Colon (tissue), 2 donors: ENCODE measurements around the gene SCNN1A.

Source experiments
- FAIRE-seq: peaks from 2 replicates; lab custom pipeline; 2012; peaks lifted over from hg19 to GRCh38; lab: Jason Lieb, UNC
- donor health status: control.
- donor health status: control.

Gene SCNN1A

GRCh38 chr12:6368906-6369525, 6.3 kb downstream of the SCNN1A start:
- no peak for FAIRE-seq

DNA sequence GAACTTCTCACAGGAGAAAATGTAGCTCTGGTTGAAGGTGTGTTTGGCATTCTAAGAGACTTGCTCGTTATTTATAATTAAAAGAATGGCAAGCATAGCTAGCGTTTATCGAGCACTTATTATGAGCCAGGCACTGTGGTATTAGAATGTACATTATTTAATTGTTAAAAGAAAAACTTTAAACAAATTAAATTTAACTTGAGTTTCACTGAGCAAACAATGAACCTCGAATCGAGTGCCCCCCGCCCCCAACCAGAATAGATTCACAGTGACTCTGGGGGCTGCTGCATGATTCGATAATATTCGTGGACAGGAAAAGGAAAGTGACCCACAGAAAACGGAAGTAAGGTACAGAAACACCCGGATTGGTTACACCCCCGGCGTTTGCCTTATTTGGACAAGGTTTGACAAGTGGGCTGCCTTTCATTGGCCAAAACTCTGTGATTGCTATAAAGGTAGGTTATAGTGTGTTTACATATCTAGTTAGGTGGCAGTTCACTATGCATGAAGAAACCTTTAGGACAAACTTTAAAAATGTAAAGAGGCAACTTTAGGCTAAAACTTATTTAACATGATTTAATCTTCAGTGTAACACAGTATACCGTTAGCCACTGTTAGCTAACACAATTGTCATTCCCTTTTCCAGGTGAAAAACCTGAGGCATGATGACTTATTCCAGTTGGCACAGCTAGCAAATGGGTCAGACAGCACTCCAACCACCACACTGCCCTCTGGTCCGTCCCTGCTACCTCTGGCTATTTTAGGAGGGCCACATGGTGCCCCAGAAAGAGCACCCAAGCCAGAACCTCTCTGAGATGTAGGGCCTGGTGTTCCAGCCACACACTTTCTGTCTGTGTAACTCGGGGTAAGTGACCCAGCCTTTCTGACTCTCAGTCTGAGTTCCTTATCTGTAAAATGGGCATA, 7.1 kb downstream of the SCNN1A start:
- no peak for FAIRE-seq

DNA sequence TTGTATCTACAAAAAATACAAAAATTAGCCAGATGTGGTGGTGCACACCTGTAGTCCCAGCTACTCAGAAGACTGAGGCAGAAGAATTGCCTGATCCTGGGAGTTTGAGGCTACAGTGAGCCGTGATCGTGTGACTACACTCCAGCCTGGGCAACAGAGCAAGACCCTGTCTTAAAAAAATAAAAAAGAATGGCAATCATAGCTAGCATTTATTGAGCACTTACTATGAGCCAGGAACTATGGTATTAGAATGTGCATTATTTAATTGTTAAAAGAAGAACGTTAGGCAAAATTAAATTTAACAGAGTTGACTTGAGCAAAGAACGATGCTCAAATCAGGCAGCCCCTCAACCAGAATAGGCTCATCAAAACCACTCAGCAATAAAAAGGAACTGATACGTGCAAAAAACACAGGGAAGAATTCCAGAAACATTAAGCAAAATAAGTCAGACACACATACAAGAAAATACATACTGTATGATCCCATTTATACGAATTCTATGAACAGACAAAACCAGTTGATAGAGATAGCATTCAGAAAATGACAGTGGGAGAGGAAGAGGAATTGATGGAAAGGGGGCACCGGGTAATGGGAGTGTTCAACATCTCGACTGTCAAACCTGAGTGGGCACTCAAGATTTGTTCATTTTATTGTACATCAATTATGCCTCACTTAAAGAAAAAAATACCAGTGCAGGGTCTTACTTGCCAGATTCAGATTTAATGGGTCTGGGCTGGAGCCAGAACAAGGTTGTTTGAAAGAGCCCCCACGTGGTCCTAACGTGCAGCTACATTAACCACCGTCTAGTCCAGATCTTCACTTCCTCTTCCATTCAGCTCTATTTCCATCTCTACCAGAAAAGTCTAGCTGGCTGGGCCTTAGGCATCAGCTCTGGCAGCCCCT, 8.0 kb downstream of the SCNN1A start:
- FAIRE-seq = no peak

DNA sequence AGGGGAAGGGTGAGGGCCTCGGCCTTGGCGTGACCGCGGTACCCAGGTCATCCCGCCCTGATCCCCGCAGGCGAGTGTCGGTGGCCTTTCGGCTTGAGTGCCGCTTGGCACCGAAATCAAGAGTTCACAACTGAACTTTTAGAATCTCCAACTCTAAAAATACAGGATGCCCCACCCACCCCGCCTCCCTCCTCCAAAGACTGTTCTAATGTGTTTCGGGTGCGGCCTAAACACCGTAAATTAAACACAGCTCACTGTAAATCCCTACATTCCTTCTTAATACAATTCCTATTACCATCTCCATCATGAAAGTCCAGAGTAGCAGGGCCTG, 11.4 kb downstream of the SCNN1A start:
- FAIRE-seq = no peak

DNA sequence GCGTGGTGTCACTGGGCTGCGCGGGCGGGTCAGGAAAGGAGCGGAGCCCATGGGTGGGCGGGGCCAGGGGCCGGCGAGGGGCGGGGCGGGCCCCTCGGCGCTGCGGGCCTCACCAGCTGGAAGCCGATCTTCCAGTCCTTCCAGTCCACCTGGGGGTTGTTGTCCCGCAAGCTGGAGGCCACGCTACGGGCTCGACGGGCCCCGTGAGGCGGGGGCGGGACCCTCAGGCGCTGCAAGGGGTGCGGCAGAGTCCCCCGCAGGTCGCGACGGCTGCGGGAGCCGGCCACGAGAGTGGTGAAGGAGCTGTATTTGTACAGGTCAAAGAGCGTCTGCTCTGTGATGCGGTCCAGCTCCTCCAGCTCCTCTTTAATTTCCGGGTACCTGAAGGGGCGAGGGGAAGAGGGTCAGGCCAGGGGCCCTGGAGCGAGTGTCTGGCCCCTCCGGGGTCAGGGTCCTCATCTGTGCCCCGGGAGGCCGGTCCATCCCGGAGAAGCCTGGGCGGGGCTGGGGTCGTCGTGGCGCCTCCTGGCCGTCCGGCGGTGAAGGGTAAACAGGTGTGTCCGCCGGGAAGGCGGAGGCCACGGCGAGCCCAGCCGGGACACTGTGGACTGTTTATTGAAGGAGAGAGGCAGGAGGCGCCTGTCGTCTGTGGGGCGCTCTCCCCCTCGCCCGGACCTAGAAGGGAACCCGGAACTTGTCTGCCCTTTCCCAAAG, 11.9 kb downstream of the SCNN1A start:
- FAIRE-seq = no peak

DNA sequence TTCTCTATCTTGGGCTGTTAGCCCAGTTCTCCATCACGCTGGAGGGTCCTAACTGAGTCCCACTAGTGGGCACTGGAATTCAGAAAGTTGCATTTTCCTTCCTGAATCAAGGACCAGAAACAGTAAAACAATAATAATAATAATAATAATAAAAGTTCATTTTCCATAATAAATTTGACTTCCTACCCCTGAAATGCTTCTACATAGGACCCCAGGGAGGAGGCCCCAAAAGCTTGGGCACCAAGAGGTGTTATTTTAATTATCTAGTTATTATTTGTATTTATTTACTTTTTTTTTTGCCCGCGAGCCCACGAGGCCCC, 12.4 kb downstream of the SCNN1A start:
- FAIRE-seq = no peak

GRCh38 chr12:6362403-6362802, 13.0 kb downstream of the SCNN1A start:
- no peak for FAIRE-seq

DNA sequence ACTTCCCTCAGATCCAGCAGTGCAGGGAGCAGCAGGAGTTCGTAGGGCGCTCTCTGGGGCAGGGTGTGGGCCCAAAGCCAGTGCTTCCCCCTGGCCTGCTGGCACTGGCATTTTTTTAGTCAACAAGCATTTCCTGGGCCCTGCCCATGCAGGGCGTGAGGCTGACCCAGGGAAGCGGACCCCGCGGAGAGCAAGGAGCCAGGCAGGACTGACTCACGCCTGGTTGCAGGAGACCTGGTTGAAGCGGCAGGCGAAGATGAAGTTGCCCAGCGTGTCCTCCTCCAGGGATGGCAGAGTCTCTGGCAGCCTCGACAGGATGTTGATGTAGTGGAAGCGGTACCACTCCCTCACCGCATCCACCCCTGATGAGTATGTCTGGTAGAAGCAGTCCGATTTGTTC, 13.5 kb downstream of the SCNN1A start:
- no peak for FAIRE-seq

DNA sequence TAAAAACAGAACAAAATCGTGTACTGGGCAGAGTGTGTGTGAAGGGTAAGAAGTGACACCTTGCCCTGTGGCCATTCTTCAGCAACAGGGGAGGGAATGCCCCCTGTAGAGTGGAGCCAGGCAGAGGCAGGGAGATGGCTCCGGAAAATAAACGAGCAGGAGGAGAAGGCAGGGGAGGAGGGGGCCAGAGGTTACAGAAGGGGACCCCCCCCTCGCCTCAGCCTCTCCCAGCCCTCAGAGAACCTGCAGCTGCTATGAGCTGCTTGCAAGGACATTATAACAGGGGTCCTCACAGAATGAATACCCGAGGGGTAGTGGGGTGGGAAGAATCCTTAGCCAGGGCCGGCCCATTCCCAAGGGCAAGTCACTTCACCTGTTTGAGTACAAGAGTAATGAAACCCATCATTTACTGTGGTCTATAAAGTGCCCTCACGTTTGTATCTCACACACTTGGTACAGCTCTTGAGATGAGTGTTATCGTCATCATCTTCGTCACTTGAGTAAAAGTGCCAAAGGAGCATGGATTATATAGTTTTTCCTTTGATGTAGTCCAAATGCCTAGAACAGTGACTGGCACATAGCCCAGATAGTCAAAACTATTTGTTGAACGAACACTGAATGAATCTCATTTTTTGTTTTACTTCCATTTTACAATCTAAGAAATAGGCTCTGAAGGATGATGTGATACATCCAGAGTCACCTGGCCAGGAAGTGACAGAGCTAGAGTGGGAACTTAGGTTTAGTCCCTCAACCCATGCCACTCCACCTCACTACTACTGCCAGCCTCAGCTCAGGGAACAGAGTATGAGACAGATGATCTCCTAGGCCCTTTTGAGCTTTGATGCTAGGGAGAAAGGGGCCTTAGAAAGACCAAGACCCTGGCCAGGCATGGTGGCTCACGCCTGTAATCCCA, 14.5 kb downstream of the SCNN1A start:
- FAIRE-seq = no peak

DNA sequence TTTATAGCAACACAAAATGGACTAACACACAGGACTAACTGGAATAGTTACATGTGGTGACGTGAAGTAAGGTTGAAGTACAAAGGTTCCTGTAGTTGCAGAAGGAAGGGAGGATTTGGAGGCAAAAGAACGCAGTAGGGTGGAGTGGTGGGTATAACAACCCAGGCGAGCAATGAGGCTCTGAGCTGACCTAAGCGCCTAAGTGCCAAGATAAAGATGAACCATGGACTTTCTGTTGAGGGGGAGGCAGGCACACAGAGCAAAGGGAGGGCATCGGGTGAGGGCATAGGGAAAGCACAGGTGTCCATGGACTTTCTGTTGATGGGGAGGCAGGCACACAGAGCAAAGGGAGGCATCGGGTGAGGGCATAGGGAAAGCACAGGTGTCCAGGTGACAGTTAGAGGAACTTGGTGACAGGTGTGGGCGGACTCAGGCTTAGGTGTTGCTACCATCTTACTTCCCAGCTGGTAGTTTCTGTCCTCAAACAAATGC, 15.2 kb downstream of the SCNN1A start:
- no peak for FAIRE-seq

- no peak for FAIRE-seq
These were observed 16.5 kb downstream of the SCNN1A start for GRCh38 chr12:6358881-6359280.

DNA sequence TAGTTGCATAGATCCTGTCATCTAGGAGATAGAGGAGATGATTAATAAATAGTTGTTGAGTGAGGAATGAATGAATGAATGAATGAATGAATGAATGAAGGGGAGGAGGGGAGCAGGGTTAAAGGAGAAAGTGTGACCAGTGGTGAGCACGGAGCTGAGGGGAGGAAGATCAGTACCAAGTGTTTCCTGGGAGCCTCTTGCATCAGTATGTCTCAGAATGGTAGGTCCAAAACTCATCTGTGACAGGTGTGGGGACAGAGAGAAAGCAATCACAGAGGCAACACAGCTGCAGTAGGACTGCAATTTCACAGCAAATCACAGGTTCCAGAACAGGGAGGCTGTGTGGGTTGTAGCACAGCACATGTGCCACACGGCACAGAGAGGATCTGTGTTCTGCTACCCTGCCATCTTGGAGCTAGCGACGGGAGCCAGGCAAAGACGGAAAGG, 19.0 kb downstream of the SCNN1A start:
- no peak for FAIRE-seq

DNA sequence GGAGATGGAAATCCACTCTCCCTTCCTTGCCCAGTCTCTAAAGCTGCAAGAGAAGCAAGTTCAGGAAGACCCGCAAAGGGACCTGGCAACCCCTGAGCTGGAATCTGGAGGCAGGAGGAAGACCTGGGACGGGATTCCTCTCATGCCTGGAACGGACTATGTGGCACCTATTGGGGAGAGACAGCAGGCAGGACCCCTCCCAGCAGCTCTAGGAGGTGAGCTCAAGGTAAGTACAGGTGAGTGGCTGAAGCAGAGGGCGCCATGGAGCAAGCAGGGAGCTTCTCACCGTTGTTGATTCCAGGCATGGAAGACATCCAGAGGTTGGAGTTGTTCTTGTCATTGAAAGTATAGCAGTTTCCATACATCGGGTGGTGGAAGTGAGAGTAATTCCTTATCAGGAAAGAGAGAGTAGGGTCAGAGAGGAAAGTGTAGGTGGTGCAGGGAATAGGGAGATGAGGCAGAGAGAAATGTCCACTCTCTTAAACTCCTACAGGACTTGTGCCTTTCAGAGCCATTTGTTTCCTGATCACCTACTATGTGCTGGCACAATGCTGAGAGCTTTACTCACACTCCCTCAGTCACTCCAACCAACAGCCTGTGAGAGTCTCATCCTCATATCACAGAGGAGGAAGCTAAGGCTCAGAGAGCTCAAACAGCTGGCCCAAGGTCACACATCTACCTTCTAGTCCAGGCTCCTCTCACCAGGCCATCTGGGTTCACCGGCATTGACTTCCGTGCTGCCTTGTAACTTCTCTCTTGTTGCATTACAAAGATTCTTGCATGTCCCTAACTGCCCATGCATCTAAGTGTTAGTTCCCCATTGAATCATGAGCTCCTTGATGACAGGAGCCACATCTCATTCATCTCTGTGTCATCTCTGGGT, 19.6 kb downstream of the SCNN1A start:
- FAIRE-seq = no peak

GRCh38 chr12:6354495-6355393, 20.6 kb downstream of the SCNN1A start:
- no peak for FAIRE-seq

DNA sequence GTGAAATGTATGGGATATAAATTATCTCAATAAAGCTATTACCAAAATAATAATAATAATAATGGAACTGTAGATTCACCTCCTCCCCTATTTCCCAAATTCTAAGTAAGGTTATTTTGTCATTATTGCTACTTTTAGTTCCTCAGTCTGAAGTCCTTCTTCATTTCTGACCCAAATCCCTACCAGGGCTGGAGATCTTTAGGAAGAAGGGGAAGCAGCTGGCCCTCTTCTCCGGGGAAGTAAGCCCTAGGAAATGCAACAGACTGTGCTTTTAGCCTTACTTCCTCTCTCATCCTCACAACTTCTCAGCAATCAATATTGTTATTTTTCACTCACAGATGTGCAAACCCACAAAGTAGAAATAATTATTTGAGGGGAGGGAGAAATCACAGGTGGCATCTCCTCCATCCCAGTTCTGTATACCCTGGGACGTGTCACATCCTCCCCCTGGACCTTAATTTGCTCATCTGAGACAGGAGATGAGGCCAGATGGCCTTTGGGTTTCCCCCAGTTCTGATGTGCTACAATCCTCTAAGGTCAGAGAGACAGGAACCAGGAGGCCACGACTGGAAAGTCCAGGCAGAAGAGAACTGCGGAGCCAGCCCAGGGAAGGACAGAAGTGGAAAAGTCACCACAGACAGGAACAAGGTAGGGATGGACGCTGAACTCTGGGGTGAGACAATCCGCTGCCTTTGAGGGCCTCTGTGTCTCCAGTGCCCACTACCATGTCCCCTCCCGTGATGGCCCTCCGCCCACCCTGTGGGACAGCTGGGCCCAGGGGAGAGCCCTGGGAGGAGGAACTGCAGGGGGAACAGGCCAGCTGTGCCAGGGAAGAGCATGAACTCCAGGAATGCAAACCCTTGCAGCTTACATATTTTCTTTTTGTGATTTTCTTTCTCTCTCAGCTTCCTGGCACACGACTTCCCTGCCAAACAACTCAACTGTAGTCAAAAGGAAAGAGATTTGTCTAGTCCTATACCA, 22.9 kb downstream of the SCNN1A start:
- FAIRE-seq = no peak

DNA sequence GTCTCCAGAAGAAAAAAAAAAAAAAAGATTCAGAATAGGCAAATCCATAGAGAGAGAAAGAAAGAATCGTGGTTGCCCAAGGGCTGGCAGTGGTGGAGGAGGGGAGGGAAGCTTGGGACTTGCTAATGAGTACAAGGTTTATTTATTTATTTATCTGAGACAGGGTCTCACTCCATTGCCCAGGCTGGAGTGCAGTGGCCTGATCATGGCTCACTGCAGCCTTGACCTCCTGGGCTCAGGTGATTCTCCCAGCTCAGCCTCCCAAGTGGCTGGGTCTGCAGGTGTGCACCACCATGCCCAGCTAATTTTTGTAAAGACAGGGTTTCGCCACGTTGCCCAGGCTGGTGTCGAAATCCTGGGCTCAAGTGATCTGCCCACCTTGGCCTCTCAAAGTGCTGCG, 23.7 kb downstream of the SCNN1A start:
- FAIRE-seq = no peak
